IMR-90 (cell line): ENCODE results near the gene SUCLA2.

Experiments
- BHLHE40 ChIP-seq: fragments of 150-350 bp; IDR thresholded peaks from 2 replicates; pipeline ENCODE4 v1.6.1; 2016; ENCODE audit warnings: mild to moderate bottlenecking, low read depth, low read length
- TF ChIP-seq, protein P1 (sequence below): conservative IDR thresholded peaks from 2 replicates; pipeline ENCODE4 v1.5.1; 2012; ENCODE audit warnings: mild to moderate bottlenecking, low read depth, low read length, improper control_type of control experiment

DNA sequence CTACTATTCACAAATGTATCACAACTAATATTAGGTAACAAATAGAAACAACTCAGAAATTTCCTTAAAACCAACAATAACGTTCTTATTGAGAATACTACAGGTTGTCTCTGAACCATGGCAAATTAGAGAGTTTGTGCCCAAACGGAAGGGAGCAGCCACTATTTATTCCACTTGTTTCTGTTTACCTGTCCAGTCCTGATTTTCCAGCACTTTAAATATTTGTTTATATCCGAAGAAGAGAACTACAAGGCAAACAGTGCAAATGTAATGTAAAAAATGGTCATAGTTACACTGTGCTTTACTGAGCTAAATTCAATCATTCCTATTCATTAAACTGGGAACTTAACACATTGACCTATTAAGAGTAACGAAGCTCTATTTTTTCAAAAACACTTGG, 9.2 kb downstream of the SUCLA2 start:
- TF ChIP-seq, protein P1, sequence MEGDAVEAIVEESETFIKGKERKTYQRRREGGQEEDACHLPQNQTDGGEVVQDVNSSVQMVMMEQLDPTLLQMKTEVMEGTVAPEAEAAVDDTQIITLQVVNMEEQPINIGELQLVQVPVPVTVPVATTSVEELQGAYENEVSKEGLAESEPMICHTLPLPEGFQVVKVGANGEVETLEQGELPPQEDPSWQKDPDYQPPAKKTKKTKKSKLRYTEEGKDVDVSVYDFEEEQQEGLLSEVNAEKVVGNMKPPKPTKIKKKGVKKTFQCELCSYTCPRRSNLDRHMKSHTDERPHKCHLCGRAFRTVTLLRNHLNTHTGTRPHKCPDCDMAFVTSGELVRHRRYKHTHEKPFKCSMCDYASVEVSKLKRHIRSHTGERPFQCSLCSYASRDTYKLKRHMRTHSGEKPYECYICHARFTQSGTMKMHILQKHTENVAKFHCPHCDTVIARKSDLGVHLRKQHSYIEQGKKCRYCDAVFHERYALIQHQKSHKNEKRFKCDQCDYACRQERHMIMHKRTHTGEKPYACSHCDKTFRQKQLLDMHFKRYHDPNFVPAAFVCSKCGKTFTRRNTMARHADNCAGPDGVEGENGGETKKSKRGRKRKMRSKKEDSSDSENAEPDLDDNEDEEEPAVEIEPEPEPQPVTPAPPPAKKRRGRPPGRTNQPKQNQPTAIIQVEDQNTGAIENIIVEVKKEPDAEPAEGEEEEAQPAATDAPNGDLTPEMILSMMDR, result no peak
- TF ChIP-seq BHLHE40, result no peak
